ENCODE data around the gene VN1R5. TPM values are rescaled to one million over a fixed set of nuclear protein-coding genes. Genes with fewer than 3 reads are reported as not detected.

The VN1R5 gene
- total and polyA plus RNA-seq, 9 of the 15 experiments (the other 6 are each of a cell fraction or from before 2014, with no cell fraction given): not detected

GRCh38 chr1:247212012-247212411 lies 43.9 kb upstream of the VN1R5 start (continued):
- TF ChIP-seq ZNF318 (IDR thresholded peaks at IDR 0.05; ENCODE audit: borderline replicate concordance in 1 of 2, low read depth in 1 of 2) (0 out of 4 replicates have a peak, but pooled peaks of 1 of the 2 experiments have one; percentile 47), FOXP1 (CRISPR knock-in tag; IDR thresholded peaks at IDR 0.05) (no peak), XRCC5 (IDR thresholded peaks at IDR 0.05; ENCODE audit: low read depth, low read length) (no peak)

All from K562 (cell line).